Measurements from ENCODE around the gene XPO6. TPM values are rescaled to one million over a fixed set of nuclear protein-coding genes. Genes with fewer than 3 reads are reported as not detected.
"Not testable (repeated sequence)": the region's sequence is repeated elsewhere in the genome, so short reads cannot be mapped to it uniquely, and the experiment has no call there.

Gene XPO6
- total RNA-seq, 1 experiment from 2014 or later = 67.3 TPM

GRCh38 chr16:28151180-28151579, 60.6 kb downstream of the XPO6 start:
- no peak for DNase-seq (ENCODE audit: low read depth)

DNA sequence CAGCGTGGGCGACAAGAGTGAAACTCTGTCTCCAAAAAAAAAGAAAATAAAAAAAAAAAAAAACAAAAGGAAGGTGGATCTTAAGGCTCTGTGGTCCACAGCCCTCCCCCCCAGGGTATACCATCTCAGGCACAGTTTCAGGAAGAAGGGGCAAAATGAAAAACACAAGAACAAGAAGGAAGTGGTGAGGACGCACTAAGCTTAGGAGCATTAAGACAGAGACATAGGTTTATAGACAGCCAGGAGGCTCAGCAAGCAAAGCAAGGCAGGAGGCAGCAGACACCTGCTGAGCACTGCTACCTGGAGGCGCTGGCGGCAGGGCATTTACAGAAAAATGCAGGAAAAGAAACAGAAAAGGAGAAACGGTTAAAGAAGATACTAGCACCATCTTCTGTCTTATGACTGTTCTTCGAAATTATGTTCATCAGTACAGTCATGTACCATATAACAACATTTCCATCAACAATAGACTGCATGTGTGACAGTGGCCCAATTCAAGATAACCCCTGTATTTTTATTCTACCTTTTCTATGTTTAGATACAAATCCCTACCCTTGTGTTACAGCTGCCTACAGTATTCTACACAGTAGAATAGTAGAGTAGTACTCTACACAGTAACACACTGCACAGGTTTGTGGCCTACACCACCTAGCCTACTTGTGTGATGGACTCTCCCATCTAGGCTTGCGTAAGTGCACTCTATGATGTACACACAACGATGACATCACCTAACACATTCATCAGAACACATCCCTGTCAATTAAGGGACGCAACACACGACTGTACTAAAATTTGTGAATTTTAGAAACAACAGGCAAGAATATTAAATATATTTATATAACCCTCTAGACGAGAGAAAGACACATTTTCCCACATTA, 62.5 kb downstream of the XPO6 start:
- no peak for DNase-seq (ENCODE audit: low read depth)

DNA sequence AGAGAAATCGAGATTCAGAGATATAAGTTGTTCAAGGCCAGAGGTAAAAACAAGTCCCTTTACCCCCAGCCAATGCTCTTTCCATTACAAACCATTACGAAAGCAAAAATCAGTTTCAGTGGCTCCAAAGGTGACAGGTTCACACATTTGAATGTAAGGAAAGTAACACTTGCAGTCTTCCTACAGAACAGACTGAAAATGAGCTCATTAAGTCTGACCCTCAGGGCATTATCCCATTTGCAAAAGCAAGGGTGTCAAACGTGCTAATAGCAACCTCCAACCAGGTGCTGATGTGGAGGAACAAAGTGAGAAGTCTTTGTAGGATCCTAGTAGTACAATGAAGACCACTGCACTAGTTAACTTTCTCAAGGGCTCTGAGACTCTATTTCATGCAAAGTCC, 65.2 kb downstream of the XPO6 start:
- DNase-seq (ENCODE audit: low read depth) = no peak

GRCh38 chr16:28145796-28146195, 66.0 kb downstream of the XPO6 start:
- no peak for DNase-seq (ENCODE audit: low read depth)

DNA sequence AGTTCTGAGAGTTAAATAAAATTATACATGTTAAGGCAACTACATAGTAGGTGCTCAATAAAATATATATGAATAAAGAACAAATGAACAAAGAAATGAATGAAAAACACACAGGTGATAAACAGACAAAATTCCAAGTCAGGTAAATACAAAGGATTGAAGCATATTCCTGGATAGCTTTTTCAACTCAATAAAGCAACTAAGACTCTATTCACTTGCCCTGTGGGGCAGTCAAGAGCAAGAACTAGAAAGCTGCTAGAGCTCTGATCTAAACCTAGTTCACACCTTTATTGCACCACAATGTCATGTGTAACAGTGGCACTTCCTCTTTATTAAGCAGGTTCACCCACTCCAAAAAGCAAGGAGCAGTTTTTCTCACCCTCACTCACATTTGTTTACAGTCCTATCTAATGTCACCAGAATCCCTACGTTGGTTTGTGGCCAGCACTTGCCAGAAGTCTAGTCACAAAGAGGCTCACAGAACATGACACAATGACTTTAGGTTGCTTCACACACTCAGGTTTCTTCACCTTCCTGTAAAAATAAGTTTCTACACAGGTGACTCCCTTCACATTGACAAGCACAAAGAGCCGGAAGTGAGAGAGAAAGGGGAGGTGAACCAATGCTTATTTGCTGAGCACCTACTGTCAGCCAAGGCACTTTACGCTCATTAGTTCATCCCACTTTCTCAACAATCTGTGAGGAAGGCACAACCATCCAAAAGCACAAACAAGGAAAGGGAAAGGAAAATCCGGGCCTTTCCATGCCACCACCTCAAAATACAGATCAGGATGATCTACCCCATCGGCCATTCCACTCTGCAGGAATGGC, 70.8 kb downstream of the XPO6 start:
- DNase-seq (ENCODE audit: low read depth) = no peak

GRCh38 chr16:28139530-28139929, 72.2 kb downstream of the XPO6 start:
- no peak for DNase-seq (ENCODE audit: low read depth)

GRCh38 chr16:28136751-28137434, 74.9 kb downstream of the XPO6 start:
- no peak for DNase-seq (ENCODE audit: low read depth)

DNA sequence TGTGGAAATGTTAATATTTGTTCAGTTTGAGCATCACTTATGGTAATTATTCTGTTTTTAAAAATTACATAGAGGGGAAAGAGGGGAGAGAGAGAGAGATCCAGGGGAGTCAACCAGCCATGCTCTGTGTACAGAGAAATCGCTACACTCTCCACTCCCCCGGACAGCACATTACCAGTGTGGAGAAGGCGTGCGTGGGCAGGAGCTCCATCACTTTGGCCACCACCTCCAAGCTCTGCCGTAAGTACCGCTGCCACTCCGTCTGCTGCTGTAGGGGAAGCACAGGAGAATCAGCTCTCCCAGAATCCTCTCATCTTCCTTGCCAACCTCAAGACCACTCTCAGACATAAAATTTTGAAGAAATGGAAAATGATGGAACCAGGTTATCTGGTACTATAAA, 78.1 kb downstream of the XPO6 start:
- DNase-seq (ENCODE audit: low read depth) = no peak

DNA sequence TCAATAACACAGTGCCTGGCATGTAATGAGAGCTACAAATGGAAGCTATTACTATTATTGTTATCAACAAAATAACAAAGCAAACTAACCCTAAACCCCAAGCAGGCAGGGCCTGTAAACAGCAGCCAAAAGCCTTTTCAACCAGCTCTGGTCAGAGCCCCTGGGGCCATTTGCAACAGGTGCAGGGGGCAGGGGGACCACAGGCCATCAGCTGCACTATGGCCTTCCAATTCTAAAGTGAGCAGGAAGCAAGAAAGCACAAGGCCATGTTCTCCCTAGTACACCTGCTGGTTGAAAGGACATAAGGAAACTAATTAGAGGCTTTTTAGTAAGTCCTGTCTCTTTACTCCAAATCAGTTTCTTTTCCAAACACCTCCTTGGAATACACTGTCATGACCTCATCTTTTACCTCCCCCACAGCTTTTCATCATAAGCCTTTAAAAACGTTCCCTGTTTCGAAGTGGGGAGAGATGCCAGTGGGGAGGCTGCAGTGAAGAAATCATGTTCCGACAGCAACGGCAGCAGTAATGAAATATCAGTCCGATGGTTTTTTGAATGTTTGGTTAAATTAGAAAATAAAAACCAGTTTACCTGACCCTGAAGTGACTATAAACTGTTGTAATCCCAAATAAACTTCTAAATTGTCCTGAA, 79.9 kb downstream of the XPO6 start:
- DNase-seq (ENCODE audit: low read depth) = no peak

DNA sequence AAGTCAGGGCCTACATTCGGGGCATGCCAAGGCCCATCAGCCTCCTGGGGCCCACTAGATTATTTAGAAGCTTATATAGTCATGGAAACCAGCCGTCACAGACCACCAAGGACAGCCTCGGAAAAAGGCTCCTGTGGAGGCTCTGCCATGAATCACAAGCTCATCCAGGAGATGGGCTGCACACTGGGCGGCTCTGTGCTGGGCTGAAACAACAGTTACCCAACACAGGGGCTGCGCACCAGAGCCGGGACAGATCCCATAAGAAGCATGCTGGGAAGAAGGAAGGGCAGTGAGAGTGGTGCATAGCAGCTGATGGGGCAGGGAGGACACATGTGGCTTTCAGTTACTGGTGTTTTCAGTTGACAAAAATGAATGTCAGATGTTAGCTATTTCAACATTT, 80.6 kb downstream of the XPO6 start:
- DNase-seq (ENCODE audit: low read depth) = no peak

DNA sequence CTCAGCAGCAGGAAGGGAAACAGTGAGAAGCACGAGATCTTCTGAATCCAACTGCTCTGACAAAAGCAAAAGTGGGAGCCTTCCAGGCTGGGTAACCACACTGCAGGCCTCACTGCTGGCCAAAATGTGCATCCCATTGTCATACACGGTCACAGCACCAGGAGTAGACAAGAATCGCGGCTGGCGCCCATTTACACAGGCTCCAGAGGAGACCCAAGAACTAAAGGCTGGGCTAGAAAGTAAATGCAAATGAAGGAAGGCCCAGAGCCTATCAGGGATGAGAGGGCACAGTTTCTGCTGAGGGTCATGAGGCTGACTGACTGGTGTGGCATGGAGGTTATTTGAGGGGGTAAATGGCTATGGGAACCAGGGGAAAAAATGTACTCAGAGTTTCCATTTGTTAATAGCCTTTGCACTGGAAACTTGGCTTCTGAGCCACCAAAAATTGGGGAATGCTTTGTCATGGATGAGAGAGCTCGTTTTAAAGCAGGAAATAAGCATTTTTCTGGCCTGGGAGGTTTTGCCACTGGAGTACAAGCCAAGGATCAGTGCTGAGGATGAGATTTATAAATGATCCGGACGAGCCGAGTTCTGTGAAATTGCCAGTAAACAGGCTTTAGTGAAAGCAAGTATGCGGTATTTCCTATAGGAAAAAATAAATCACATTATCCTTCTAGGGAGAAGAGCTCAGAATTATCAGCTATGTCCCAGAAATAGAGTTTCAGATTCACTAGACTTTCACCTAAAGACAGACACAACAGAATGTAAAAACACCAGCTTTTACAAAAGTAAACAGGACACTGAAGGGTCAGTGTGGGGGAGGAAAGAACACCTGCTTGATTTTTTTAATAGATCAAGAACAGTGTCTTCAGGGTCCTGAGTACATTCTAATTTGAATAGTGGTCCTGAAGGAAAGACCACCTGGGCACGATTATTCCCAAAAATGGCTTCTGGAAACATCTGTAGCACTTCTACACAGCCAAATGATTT, 81.4 kb downstream of the XPO6 start:
- no peak for DNase-seq (ENCODE audit: low read depth)

- no peak for DNase-seq (ENCODE audit: low read depth)
These were observed 84.8 kb downstream of the XPO6 start for GRCh38 chr16:28126684-28127620.

- no peak for DNase-seq (ENCODE audit: low read depth)
These were observed 86.2 kb downstream of the XPO6 start for GRCh38 chr16:28125592-28125991.

- no peak for DNase-seq (ENCODE audit: low read depth)
These were observed 90.2 kb downstream of the XPO6 start for GRCh38 chr16:28121527-28121926.

- DNase-seq (ENCODE audit: low read depth) = no peak
These were observed 91.0 kb downstream of the XPO6 start for GRCh38 chr16:28120754-28121153.

- no peak for DNase-seq (ENCODE audit: low read depth)
These were observed 93.1 kb downstream of the XPO6 start for GRCh38 chr16:28118637-28119036.

GRCh38 chr16:28117168-28117565, 94.6 kb downstream of the XPO6 start:
- DNase-seq (ENCODE audit: low read depth) = no peak

- not testable (repeated sequence) for DNase-seq (ENCODE audit: low read depth)
These were observed 95.9 kb downstream of the XPO6 start for GRCh38 chr16:28115866-28116265.

DNA sequence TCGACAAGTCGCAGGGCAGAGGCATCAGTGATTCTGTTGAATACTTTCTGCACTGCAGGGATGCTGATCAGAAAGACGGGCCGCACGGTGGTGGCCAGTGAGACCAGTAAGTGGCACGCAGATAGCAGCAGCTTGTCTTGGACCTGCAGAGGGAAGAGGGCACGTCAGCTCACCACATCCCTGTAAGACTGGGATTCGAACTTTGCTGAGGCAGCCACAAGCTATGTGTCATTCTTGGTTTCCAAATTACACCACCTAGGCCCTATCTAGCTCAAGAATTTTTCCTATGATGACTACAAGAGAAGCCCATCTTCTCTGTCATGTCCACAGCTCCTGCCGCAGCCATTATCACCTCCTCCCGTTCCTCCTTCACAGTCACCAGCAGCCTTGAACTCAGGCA, 98.9 kb downstream of the XPO6 start:
- DNase-seq (ENCODE audit: low read depth) = no peak

All from RPMI7951 (cell line).